Naive thymus-derived CD4-positive, alpha-beta T cell (primary cell): ENCODE results near the gene MAP4. TPM values are rescaled to one million over a fixed set of nuclear protein-coding genes. Genes with fewer than 3 reads are reported as not detected.

Experiments used
- ATAC-seq: fragments of 150-1000 bp; cut with Tn5 transposase; 2 replicates; pipeline ENCODE4 v1.10.0; 2021; ENCODE audit warnings: mild to moderate bottlenecking, moderate library complexity
- CTCF ChIA-PET: fragments of 350-600 bp; sonication (Branson Sonifier 250); formaldehyde crosslinking; loops from one replicate; lab custom pipeline; 2021; ENCODE audit warnings: antibody characterized with exemption; lab: Charles Lee
- POLR2A ChIA-PET: fragments of 350-600 bp; sonication (Branson Sonifier 250); formaldehyde crosslinking; loops from one replicate; lab custom pipeline; 2021; ENCODE audit warnings: antibody characterized with exemption, inconsistent platforms; lab: Charles Lee
- DNase-seq, 9 donors: peaks; one replicate each; pipeline versions ENCODE4 v3.0.0 to v3.0.0-alpha.2; 2020 to 2022; ENCODE audit warnings: mixed read lengths in 1 of 9
- H3K27ac ChIP-seq: one replicate; pipeline ENCODE4 v1.7.0; 2013; ENCODE audit warnings: mild to moderate bottlenecking, low read depth, low read length, moderate library complexity
- H3K27me3 ChIP-seq, 2 donors: one replicate each; pipeline ENCODE4 v1.7.0; 2013; ENCODE audit warnings: low read length in 2 of 2, mild to moderate bottlenecking in 2 of 2, moderate library complexity in 2 of 2; ENCODE audit not compliant: control insufficient read depth in 2 of 2, insufficient read depth in 2 of 2
- H3K36me3 ChIP-seq, 3 experiments: 1 replicate in 2 of 3; 2 replicates in 1 of 3; pipeline ENCODE4 v1.7.0; 2013; ENCODE audit warnings: low read length in 3 of 3, mild to moderate bottlenecking in 3 of 3, moderate library complexity in 1 of 3; ENCODE audit not compliant: insufficient read depth in 3 of 3, control insufficient read depth in 2 of 3
- H3K4me1 ChIP-seq, 2 donors: one replicate each; pipeline ENCODE4 v1.7.0; 2013; ENCODE audit warnings: low read length in 2 of 2, mild to moderate bottlenecking in 2 of 2, moderate library complexity in 1 of 2; ENCODE audit not compliant: control insufficient read depth in 2 of 2, insufficient read depth in 2 of 2
- H3K4me3 ChIP-seq: 2 replicates; pipeline ENCODE4 v1.7.0; 2013; ENCODE audit warnings: mild to moderate bottlenecking, low read length
- H3K9me3 ChIP-seq, 3 experiments: 1 replicate in 2 of 3; 2 replicates in 1 of 3; pipeline ENCODE4 v1.7.0; 2013; ENCODE audit warnings: low read length in 3 of 3; ENCODE audit not compliant: control insufficient read depth in 2 of 3
- H3K27ac Mint-ChIP-seq, 9 donors: one replicate each; pipeline ENCODE4 v1.8.0; 2020 to 2022; ENCODE audit warnings: mixed read lengths in 9 of 9, mild to moderate bottlenecking in 8 of 9, moderate library complexity in 5 of 9, inconsistent platforms in 2 of 9
- H3K27me3 Mint-ChIP-seq, 5 donors: one replicate each; pipeline ENCODE4 v1.8.0; 2021 to 2022; ENCODE audit warnings: mixed read lengths in 5 of 5, mild to moderate bottlenecking in 1 of 5
- H3K36me3 Mint-ChIP-seq, 5 donors: one replicate each; pipeline ENCODE4 v1.8.0; 2020 to 2022; ENCODE audit warnings: mixed read lengths in 5 of 5, mild to moderate bottlenecking in 3 of 5, inconsistent platforms in 1 of 5
- H3K4me1 Mint-ChIP-seq, 7 donors: one replicate each; pipeline ENCODE4 v1.8.0; 2020 to 2022; ENCODE audit warnings: mixed read lengths in 7 of 7, mild to moderate bottlenecking in 3 of 7, inconsistent platforms in 1 of 7
- H3K4me3 Mint-ChIP-seq, 10 donors: one replicate each; pipeline ENCODE4 v1.8.0; 2020 to 2022; ENCODE audit warnings: mild to moderate bottlenecking in 10 of 10, mixed read lengths in 10 of 10, moderate library complexity in 6 of 10, inconsistent platforms in 2 of 10
- H3K9me3 Mint-ChIP-seq, 11 donors: one replicate each; pipeline ENCODE4 v1.8.0; 2020 to 2022; ENCODE audit warnings: mixed read lengths in 11 of 11, mild to moderate bottlenecking in 4 of 11, inconsistent platforms in 1 of 11, moderate library complexity in 1 of 11
- intact Hi-C, 2 donors: fragments of 100-400 bp; cut with micrococcal nuclease; formaldehyde crosslinking; loops; one replicate each; pipeline ENCODE4 v1.15.1; 2023
- polyA plus RNA-seq, 2 donors: library from polyadenylated mRNA; unstranded; fragments of 300-500 nt; fragmentation: Illumina TruSeq; gene quantifications; one replicate each; pipeline ENCODE4 v1.2.3, GENCODE V29; 2021
- total RNA-seq, 6 experiments: library from RNA in 5 of 6; stranded (reverse) in 5 of 6; gene quantifications; 1 replicate in 5 of 6; 2 replicates in 1 of 6; pipeline ENCODE4 v1.2.3 and lab custom pipeline; 2021 to 2026

MAP4 gene
- total and polyA plus RNA-seq, 7 experiments from 2014 or later, result 12.0 to 116 (median 38.2) TPM

GRCh38 chr3:47859956-47860605 is 156.1 kb downstream of the MAP4 start:
- Mint-ChIP-seq H3K4me3 (no peak overlapping the region), H3K27ac (peak overlapping the region in 1 of 9 donors; percentile 30)

GRCh38 chr3:47857151-47857550 is 159.1 kb downstream of the MAP4 start:
- H3K9me3 ChIP-seq, result no peaks in the 10 kb centered on the region
- Mint-ChIP-seq H3K9me3 (no peaks in the 10 kb centered on the region), H3K36me3 (peaks cover 0 to 11% (median 0%) of the 10 kb centered on the region in 5 donors), H3K27ac (no peak overlapping the region), H3K4me1 (peaks cover 0 to 2% (median 0%) of the 10 kb centered on the region in 7 donors), H3K4me3 (no peak overlapping the region), H3K27me3 (no peaks in the 10 kb centered on the region)
- H3K36me3 ChIP-seq, result peaks cover 0 to 32% (median 3%) of the 10 kb centered on the region in 3 experiments
- no peak overlapping the region for H3K27ac ChIP-seq
- POLR2A ChIA-PET, result no interaction called here
- DNase-seq (no peak), ATAC-seq (no peak)
- H3K27me3 ChIP-seq, result no peaks in the 10 kb centered on the region
- intact Hi-C loops, result no loop called here
- H3K4me3 ChIP-seq, result no peak overlapping the region
- CTCF ChIA-PET, result no interaction called here
- no peaks in the 10 kb centered on the region for H3K4me1 ChIP-seq

More at GRCh38 chr3:47859956-47860605, 156.1 kb downstream of the MAP4 start:
- Histone ChIP-seq H3K36me3 (peaks cover 0 to 28% (median 3%) of the 10 kb centered on the region in 3 experiments), H3K27ac (no peak overlapping the region), H3K27me3 (no peaks in the 10 kb centered on the region), H3K4me1 (no peaks in the 10 kb centered on the region), H3K9me3 (no peaks in the 10 kb centered on the region), H3K4me3 (no peak overlapping the region)
- H3K27me3 Mint-ChIP-seq, result no peaks in the 10 kb centered on the region
- peaks cover 0 to 2% (median 0%) of the 10 kb centered on the region in 7 donors for H3K4me1 Mint-ChIP-seq
- peaks cover 0 to 12% (median 0%) of the 10 kb centered on the region in 5 donors for H3K36me3 Mint-ChIP-seq
- H3K9me3 Mint-ChIP-seq, result no peaks in the 10 kb centered on the region
- ATAC-seq, result no peak
- POLR2A ChIA-PET, result no interaction called here
- intact Hi-C loops, result no loop called here
- DNase-seq, result no peak
- CTCF ChIA-PET, result interaction anchor here (1.6 kb wide), 1 partner anchor 35 kb away, joined by 4 read pairs; no protein-coding TSS in a partner anchor

GRCh38 chr3:47856669-47857068 is 159.5 kb downstream of the MAP4 start:
- intact Hi-C loops, result no loop called here
- H3K27ac ChIP-seq, result no peak overlapping the region
- no peaks in the 10 kb centered on the region for H3K4me1 ChIP-seq
- no peak overlapping the region for H3K4me3 Mint-ChIP-seq
- DNase-seq, result no peak
- no peak overlapping the region for H3K4me3 ChIP-seq
- ChIA-PET CTCF (no interaction called here), POLR2A (no interaction called here)
- peaks cover 0 to 5% (median 0%) of the 10 kb centered on the region in 7 donors for H3K4me1 Mint-ChIP-seq
- peaks cover 0 to 32% (median 3%) of the 10 kb centered on the region in 3 experiments for H3K36me3 ChIP-seq
- no peak for ATAC-seq
- H3K9me3 Mint-ChIP-seq, result no peaks in the 10 kb centered on the region
- no peaks in the 10 kb centered on the region for H3K27me3 ChIP-seq
- H3K27me3 Mint-ChIP-seq, result no peaks in the 10 kb centered on the region
- H3K36me3 Mint-ChIP-seq, result peaks cover 0 to 11% (median 0%) of the 10 kb centered on the region in 5 donors
- peak overlapping the region in 1 of 9 donors; percentile 64 for H3K27ac Mint-ChIP-seq
- H3K9me3 ChIP-seq, result no peaks in the 10 kb centered on the region

- no peak for DNase-seq
- H3K4me1 ChIP-seq, result no peaks in the 10 kb centered on the region
- CTCF ChIA-PET, result no interaction called here
- no peak overlapping the region for H3K4me3 Mint-ChIP-seq
- H3K9me3 Mint-ChIP-seq, result no peaks in the 10 kb centered on the region
- H3K27me3 ChIP-seq, result no peaks in the 10 kb centered on the region
- peaks cover 0 to 11% (median 0%) of the 10 kb centered on the region in 5 donors for H3K36me3 Mint-ChIP-seq
- POLR2A ChIA-PET, result no interaction called here
- peak overlapping the region in 4 of 9 donors; percentile 18 to 64 (median 24) for H3K27ac Mint-ChIP-seq
- no peaks in the 10 kb centered on the region for H3K9me3 ChIP-seq
- peaks cover 0 to 37% (median 3%) of the 10 kb centered on the region in 3 experiments for H3K36me3 ChIP-seq
- no peaks in the 10 kb centered on the region for H3K27me3 Mint-ChIP-seq
- no peak overlapping the region for H3K4me3 ChIP-seq
- intact Hi-C loops, result no loop called here
- ATAC-seq, result no peak
- no peak overlapping the region for H3K27ac ChIP-seq
- H3K4me1 Mint-ChIP-seq, result peaks cover 0 to 5% (median 0%) of the 10 kb centered on the region in 7 donors
Observed at GRCh38 chr3:47855461-47856383, 160.5 kb downstream of the MAP4 start.

- no peaks in the 10 kb centered on the region for H3K27me3 Mint-ChIP-seq
- no peaks in the 10 kb centered on the region for H3K9me3 Mint-ChIP-seq
- H3K27ac Mint-ChIP-seq, result no peak overlapping the region
- H3K4me1 Mint-ChIP-seq, result peaks cover 0 to 5% (median 0%) of the 10 kb centered on the region in 7 donors
- Histone ChIP-seq H3K4me1 (no peaks in the 10 kb centered on the region), H3K27ac (no peak overlapping the region), H3K36me3 (peaks cover 0 to 46% (median 3%) of the 10 kb centered on the region in 3 experiments), H3K27me3 (no peaks in the 10 kb centered on the region), H3K4me3 (no peak overlapping the region), H3K9me3 (no peaks in the 10 kb centered on the region)
- no peak overlapping the region for H3K4me3 Mint-ChIP-seq
- ChIA-PET POLR2A (no interaction called here), CTCF (no interaction called here)
- ATAC-seq (no peak), DNase-seq (no peak)
- H3K36me3 Mint-ChIP-seq, result peaks cover 0 to 17% (median 3%) of the 10 kb centered on the region in 5 donors
- intact Hi-C loops, result no loop called here
Observed at GRCh38 chr3:47854720-47855455, 161.3 kb downstream of the MAP4 start.

- ATAC-seq, result no peak
Observed at GRCh38 chr3:47854267-47854666, 161.9 kb downstream of the MAP4 start.

More at GRCh38 chr3:47854267-47854666, 161.9 kb downstream of the MAP4 start:
- H3K27me3 Mint-ChIP-seq, result no peaks in the 10 kb centered on the region
- H3K36me3 ChIP-seq, result peaks cover 0 to 52% (median 3%) of the 10 kb centered on the region in 3 experiments
- H3K27ac ChIP-seq, result no peak overlapping the region
- no peak overlapping the region for H3K4me3 Mint-ChIP-seq
- H3K36me3 Mint-ChIP-seq, result peaks cover 0 to 19% (median 3%) of the 10 kb centered on the region in 5 donors
- intact Hi-C loops, result no loop called here
- H3K4me3 ChIP-seq, result no peak overlapping the region
- H3K4me1 ChIP-seq, result no peaks in the 10 kb centered on the region
- H3K27ac Mint-ChIP-seq, result no peak overlapping the region
- no peaks in the 10 kb centered on the region for H3K9me3 ChIP-seq
- no peak for DNase-seq
- peaks cover 0 to 5% (median 0%) of the 10 kb centered on the region in 7 donors for H3K4me1 Mint-ChIP-seq
- H3K27me3 ChIP-seq, result no peaks in the 10 kb centered on the region
- POLR2A ChIA-PET, result no interaction called here
- CTCF ChIA-PET, result no interaction called here
- H3K9me3 Mint-ChIP-seq, result no peaks in the 10 kb centered on the region
